OCI-LY3 (cell line): ENCODE data around the gene CORO2B.
"Not testable (repeated sequence)": the region's sequence is repeated elsewhere in the genome, so short reads cannot be mapped to it uniquely, and the experiment has no call there.

Experiments used
- EZH2phosphoT487 ChIP-seq: fragments of 200-600 bp; shearing (Covaris generic); IDR thresholded peaks from 2 replicates; pipeline ENCODE4 v1.6.1; 2018; ENCODE audit warnings: antibody characterized with exemption, mixed run types, low read depth
- TF ChIP-seq, protein P1 (sequence below): fragments of 200-600, 300-600 bp; sonication (generic); IDR thresholded peaks from 2 replicates; pipeline ENCODE4 v1.5.1; 2014; ENCODE audit warnings: antibody characterized with exemption, low read length, low read depth

GRCh38 chr15:68759982-68760579 is 181.3 kb downstream of the CORO2B start:
- TF ChIP-seq, protein P1, sequence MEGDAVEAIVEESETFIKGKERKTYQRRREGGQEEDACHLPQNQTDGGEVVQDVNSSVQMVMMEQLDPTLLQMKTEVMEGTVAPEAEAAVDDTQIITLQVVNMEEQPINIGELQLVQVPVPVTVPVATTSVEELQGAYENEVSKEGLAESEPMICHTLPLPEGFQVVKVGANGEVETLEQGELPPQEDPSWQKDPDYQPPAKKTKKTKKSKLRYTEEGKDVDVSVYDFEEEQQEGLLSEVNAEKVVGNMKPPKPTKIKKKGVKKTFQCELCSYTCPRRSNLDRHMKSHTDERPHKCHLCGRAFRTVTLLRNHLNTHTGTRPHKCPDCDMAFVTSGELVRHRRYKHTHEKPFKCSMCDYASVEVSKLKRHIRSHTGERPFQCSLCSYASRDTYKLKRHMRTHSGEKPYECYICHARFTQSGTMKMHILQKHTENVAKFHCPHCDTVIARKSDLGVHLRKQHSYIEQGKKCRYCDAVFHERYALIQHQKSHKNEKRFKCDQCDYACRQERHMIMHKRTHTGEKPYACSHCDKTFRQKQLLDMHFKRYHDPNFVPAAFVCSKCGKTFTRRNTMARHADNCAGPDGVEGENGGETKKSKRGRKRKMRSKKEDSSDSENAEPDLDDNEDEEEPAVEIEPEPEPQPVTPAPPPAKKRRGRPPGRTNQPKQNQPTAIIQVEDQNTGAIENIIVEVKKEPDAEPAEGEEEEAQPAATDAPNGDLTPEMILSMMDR = not testable (repeated sequence)
- not testable (repeated sequence) for TF ChIP-seq EZH2phosphoT487
